Hepatocyte (in vitro differentiated cells): ENCODE measurements around the gene ABHD12B. TPM values are rescaled to one million over a fixed set of nuclear protein-coding genes. Genes with fewer than 3 reads are reported as not detected.

Experiments used
- DNase-seq: peaks from one replicate; pipeline ENCODE4 v3.0.0-alpha.2; 2016; ENCODE audit warnings: low spot score
- H2AFZ ChIP-seq: fragments of 200-600 bp; sonication (generic); 2 replicates; pipeline ENCODE4 v1.6.0; 2016; ENCODE audit warnings: antibody characterized with exemption, mild to moderate bottlenecking
- H3K27ac ChIP-seq: fragments of 200-600 bp; sonication (generic); 2 replicates; pipeline ENCODE4 v1.5.1; 2016; ENCODE audit warnings: mild to moderate bottlenecking
- H3K27me3 ChIP-seq: fragments of 200-600 bp; sonication (generic); 2 replicates; pipeline ENCODE4 v1.6.1; 2016
- H3K36me3 ChIP-seq: fragments of 200-600 bp; sonication (generic); replicated peaks from 2 replicates; pipeline ENCODE4 v1.5.1; 2016; ENCODE audit warnings: low read depth; ENCODE audit not compliant: insufficient read depth
- H3K4me1 ChIP-seq: fragments of 200-600 bp; sonication (generic); 2 replicates; pipeline ENCODE4 v1.5.1; 2016; ENCODE audit warnings: mild to moderate bottlenecking, moderate library complexity; ENCODE audit not compliant: insufficient read depth
- H3K4me2 ChIP-seq: fragments of 200-600 bp; sonication (generic); 2 replicates; pipeline ENCODE4 v1.6.0; 2016
- H3K4me3 ChIP-seq: fragments of 200-600 bp; sonication (generic); 2 replicates; pipeline ENCODE4 v1.5.1; 2016; ENCODE audit warnings: mild to moderate bottlenecking
- H3K79me2 ChIP-seq: fragments of 200-600 bp; sonication (generic); 2 replicates; pipeline ENCODE4 v1.6.0; 2017; ENCODE audit warnings: mild to moderate bottlenecking
- H3K9me2 ChIP-seq: fragments of 200-600 bp; sonication (generic); replicated peaks from 2 replicates; pipeline ENCODE4 v1.6.0; 2017; ENCODE audit warnings: mild to moderate bottlenecking; ENCODE audit not compliant: insufficient read depth
- H3K9me3 ChIP-seq: fragments of 200-600 bp; sonication (generic); 2 replicates; pipeline ENCODE4 v1.5.1; 2016; ENCODE audit warnings: low read depth, mild to moderate bottlenecking
- H4K20me1 ChIP-seq: fragments of 200-600 bp; sonication (generic); 2 replicates; pipeline ENCODE4 v1.6.0; 2016; ENCODE audit warnings: mild to moderate bottlenecking; ENCODE audit not compliant: insufficient read depth, poor library complexity, severe bottlenecking
- CTCF ChIP-seq: fragments of 200-600 bp; sonication (generic); IDR thresholded peaks from 2 replicates; pipeline ENCODE4 v1.5.1; 2016; ENCODE audit warnings: antibody characterized with exemption, mild to moderate bottlenecking; ENCODE audit not compliant: poor library complexity
- EZH2 ChIP-seq: fragments of 200-600 bp; sonication (generic); IDR thresholded peaks from 2 replicates; pipeline ENCODE4 v1.6.1; 2016; ENCODE audit warnings: antibody characterized with exemption, mild to moderate bottlenecking, borderline replicate concordance
- EZH2phosphoT487 ChIP-seq: fragments of 200-600 bp; sonication (generic); IDR thresholded peaks from one replicate; pipeline ENCODE4 v1.6.1; 2018; ENCODE audit warnings: antibody characterized with exemption, mild to moderate bottlenecking, low read depth, moderate library complexity; ENCODE audit not compliant: unreplicated experiment, severe bottlenecking
- WGBS: methylation state at CpG from one replicate; pipeline ENCODE4 v1.1.6; 2016; ENCODE audit warnings: low lambda C conversion rate; ENCODE audit errors: missing lambda C conversion rate; 5-methylcytosine and 5-hydroxymethylcytosine counted together
- polyA plus RNA-seq: library from polyadenylated mRNA; unstranded; fragments of >200 nt; fragmentation: Nextera tagmentation; extraction: Ambion mirVana; gene quantifications from 2 replicates; pipeline ENCODE4 v1.2.1, GENCODE V29; 2016
- total RNA-seq: library from RNA; depleted of rRNA; stranded (reverse); fragments of >200 nt; gene quantifications from 2 replicates; pipeline ENCODE4 v1.2.3, GENCODE V29; 2014

ABHD12B gene
- total and polyA plus RNA-seq, 2 experiments from 2014 or later = not detected

GRCh38 chr14:50829489-50830043, 42.3 kb upstream of the ABHD12B start:
- WGBS = 18% methylated on average over 14 of the region's 14 CpGs
- peaks cover 16% of the 10 kb centered on the region for H3K4me1 ChIP-seq
- H3K4me3 ChIP-seq = peak overlapping the region; percentile 87
- no peak for DNase-seq
- no peaks in the 10 kb centered on the region for H3K36me3 ChIP-seq
- H2AFZ ChIP-seq = peak overlapping the region; percentile 37
- H3K9me3 ChIP-seq = no peaks in the 10 kb centered on the region
- no peak for TF ChIP-seq EZH2phosphoT487
- TF ChIP-seq CTCF = no peak
- no peak for TF ChIP-seq EZH2
- peak overlapping the region; percentile 97 for H3K4me2 ChIP-seq
- no peak overlapping the region for H3K27ac ChIP-seq
- H3K27me3 ChIP-seq = peaks cover 66% of the 10 kb centered on the region
- no peaks in the 10 kb centered on the region for H3K9me2 ChIP-seq
- H3K79me2 ChIP-seq = peaks cover 41% of the 10 kb centered on the region
- H4K20me1 ChIP-seq = peaks cover 30% of the 10 kb centered on the region

GRCh38 chr14:50830044-50830931, 41.6 kb upstream of the ABHD12B start:
- peaks cover 34% of the 10 kb centered on the region for H3K79me2 ChIP-seq
- WGBS = under 1% methylated on average over 49 of the region's 93 CpGs

GRCh38 chr14:50830932-50831725, 40.7 kb upstream of the ABHD12B start, which contains the start of gene NIN:
Gene NIN, minus strand, starts transcription at chr14:50831162. Its CDS starts 9,106 bp downstream, at chr14:50822056.
- Histone ChIP-seq H3K79me2 (peaks cover 25% of the 10 kb centered on the region), H4K20me1 (peaks cover 30% of the 10 kb centered on the region), H3K9me2 (no peaks in the 10 kb centered on the region), H2AFZ (peak within 1 kb of the TSS; percentile 75), H3K9me3 (no peaks in the 10 kb centered on the region), H3K27ac (peak within 1 kb of the TSS; percentile 84), H3K4me2 (peak within 1 kb of the TSS; percentile 97), H3K36me3 (no peaks in the 10 kb centered on the region), H3K4me1 (peaks cover 16% of the 10 kb centered on the region), H3K4me3 (peak within 1 kb of the TSS; percentile 87), H3K27me3 (peaks cover 67% of the 10 kb centered on the region)
- TF ChIP-seq CTCF = no peak
- no peak for TF ChIP-seq EZH2
- no peak for TF ChIP-seq EZH2phosphoT487
- peak; percentile 92 for DNase-seq
- under 1% methylated on average over 76 of the region's 97 CpGs for WGBS

More at GRCh38 chr14:50830044-50830931, 41.6 kb upstream of the ABHD12B start:
- DNase-seq = peak; percentile 48
- H3K27ac ChIP-seq = peak overlapping the region; percentile 84
- H3K4me3 ChIP-seq = peak overlapping the region; percentile 87
- H4K20me1 ChIP-seq = peaks cover 30% of the 10 kb centered on the region
- peak overlapping the region; percentile 75 for H2AFZ ChIP-seq
- H3K9me2 ChIP-seq = no peaks in the 10 kb centered on the region
- H3K9me3 ChIP-seq = no peaks in the 10 kb centered on the region
- TF ChIP-seq EZH2 (peak; percentile 78), CTCF (no peak), EZH2phosphoT487 (peak; percentile 40)
- H3K36me3 ChIP-seq = no peaks in the 10 kb centered on the region
- H3K27me3 ChIP-seq = peaks cover 68% of the 10 kb centered on the region
- peaks cover 16% of the 10 kb centered on the region for H3K4me1 ChIP-seq
- peak overlapping the region; percentile 97 for H3K4me2 ChIP-seq
